CD14-positive monocyte (primary cell): ENCODE data around the gene COMMD1. TPM values are rescaled to one million over a fixed set of nuclear protein-coding genes. Genes with fewer than 3 reads are reported as not detected.

Source experiments
- DNase-seq, 3 donors: peaks; one replicate each; pipeline ENCODE4 v3.0.0-alpha.2; 2011 to 2022
- H2AFZ ChIP-seq: 2 replicates; pipeline ENCODE4 v1.6.0; 2012; ENCODE audit warnings: mild to moderate bottlenecking, low read depth, low read length, inconsistent platforms; ENCODE audit not compliant: insufficient read depth, poor library complexity, severe bottlenecking
- H3K27ac ChIP-seq, 2 donors: 1 replicate in 1 of 2; 2 replicates in 1 of 2; pipeline ENCODE4 v1.5.1; 2012 to 2013; ENCODE audit warnings: low read length in 2 of 2, control low read depth in 1 of 2, inconsistent platforms in 1 of 2, low read depth in 1 of 2, mild to moderate bottlenecking in 1 of 2
- H3K27me3 ChIP-seq, 2 donors: one replicate each; pipeline versions ENCODE4 v1.6.0 to v1.6.1; 2011 to 2013; ENCODE audit warnings: low read length in 2 of 2; ENCODE audit not compliant: control insufficient read depth in 2 of 2, insufficient read depth in 2 of 2
- H3K36me3 ChIP-seq, 2 donors: replicated peaks in 1 of 2; 1 replicate in 1 of 2; 2 replicates in 1 of 2; pipeline versions ENCODE4 v1.5.1 to v1.6.1; 2012 to 2013; ENCODE audit warnings: low read length in 2 of 2, control low read depth in 1 of 2, inconsistent platforms in 1 of 2, mild to moderate bottlenecking in 1 of 2; ENCODE audit not compliant: insufficient read depth in 2 of 2, control insufficient read depth in 1 of 2
- H3K4me1 ChIP-seq, 2 donors: 1 replicate in 1 of 2; 2 replicates in 1 of 2; pipeline versions ENCODE4 v1.5.1 to v1.6.1; 2012 to 2013; ENCODE audit warnings: low read length in 2 of 2, control low read depth in 1 of 2, inconsistent platforms in 1 of 2, mild to moderate bottlenecking in 1 of 2, moderate library complexity in 1 of 2; ENCODE audit not compliant: insufficient read depth in 2 of 2, control insufficient read depth in 1 of 2
- H3K4me2 ChIP-seq: replicated peaks from 2 replicates; pipeline ENCODE3; 2012; ENCODE audit warnings: low read length, moderate library complexity, mild to moderate bottlenecking; ENCODE audit not compliant: poor library complexity, severe bottlenecking; ENCODE audit errors: extremely low read depth
- H3K4me3 ChIP-seq, 3 experiments: fragments of 200-600 bp in 1 of 3; sonication (generic) in 1 of 3; replicated peaks in 1 of 3; 1 replicate in 2 of 3; 2 replicates in 1 of 3; pipeline ENCODE4 v1.5.1; 2011 to 2013; ENCODE audit warnings: low read length in 3 of 3, mild to moderate bottlenecking in 3 of 3, control low read depth in 2 of 3, low read depth in 2 of 3, inconsistent platforms in 1 of 3, moderate library complexity in 1 of 3
- H3K79me2 ChIP-seq: 2 replicates; pipeline ENCODE4 v1.6.0; 2012; ENCODE audit warnings: mild to moderate bottlenecking, control low read depth, inconsistent platforms, low read length, moderate library complexity; ENCODE audit not compliant: insufficient read depth
- H3K9ac ChIP-seq: 2 replicates; pipeline ENCODE4 v1.6.0; 2017; ENCODE audit warnings: low read length, mild to moderate bottlenecking; ENCODE audit not compliant: insufficient read depth, poor library complexity, severe bottlenecking
- H3K9me3 ChIP-seq, 2 donors: replicated peaks in 1 of 2; 1 replicate in 1 of 2; 2 replicates in 1 of 2; pipeline versions ENCODE4 v1.5.1 to v1.6.1; 2012 to 2013; ENCODE audit warnings: low read length in 2 of 2, control low read depth in 1 of 2; ENCODE audit not compliant: control insufficient read depth in 1 of 2, insufficient read depth in 1 of 2
- H4K20me1 ChIP-seq: 2 replicates; pipeline ENCODE4 v1.6.0; 2012; ENCODE audit warnings: mild to moderate bottlenecking, low read length, control low read depth, moderate library complexity; ENCODE audit not compliant: insufficient read depth
- H3K27ac Mint-ChIP-seq, 7 donors: one replicate each; pipeline ENCODE4 v1.8.0; 2020; ENCODE audit warnings: mild to moderate bottlenecking in 7 of 7, mixed read lengths in 7 of 7, moderate library complexity in 6 of 7, inconsistent platforms in 2 of 7
- H3K27me3 Mint-ChIP-seq, 3 donors: one replicate each; pipeline ENCODE4 v1.8.0; 2021 to 2022; ENCODE audit warnings: low read depth in 3 of 3, mild to moderate bottlenecking in 3 of 3, mixed read lengths in 3 of 3, moderate library complexity in 3 of 3, inconsistent platforms in 1 of 3
- H3K36me3 Mint-ChIP-seq, 2 donors: one replicate each; pipeline ENCODE4 v1.8.0; 2020; ENCODE audit warnings: mixed read lengths in 2 of 2, inconsistent platforms in 1 of 2, mild to moderate bottlenecking in 1 of 2
- H3K4me1 Mint-ChIP-seq: one replicate; pipeline ENCODE4 v1.8.0; 2020; ENCODE audit warnings: mild to moderate bottlenecking, mixed read lengths
- H3K4me3 Mint-ChIP-seq, 2 donors: one replicate each; pipeline ENCODE4 v1.8.0; 2020; ENCODE audit warnings: mild to moderate bottlenecking in 2 of 2, mixed read lengths in 2 of 2, moderate library complexity in 1 of 2
- H3K9me3 Mint-ChIP-seq, 7 donors: one replicate each; pipeline ENCODE4 v1.8.0; 2020 to 2022; ENCODE audit warnings: mixed read lengths in 7 of 7, mild to moderate bottlenecking in 6 of 7, moderate library complexity in 6 of 7, inconsistent platforms in 2 of 7
- CTCF ChIP-seq: fragments of 200-600 bp; IDR thresholded peaks from one replicate; pipeline ENCODE4 v1.8.0; 2022; ENCODE audit warnings: antibody characterized with exemption, mild to moderate bottlenecking
- WGBS: methylation state at CpG from one replicate; pipeline ENCODE4 v1.1.5; 2013; ENCODE audit warnings: missing lambda C conversion rate; ENCODE audit not compliant: insufficient coverage; 5-methylcytosine and 5-hydroxymethylcytosine counted together
- intact Hi-C, 2 donors: fragments of 100-400 bp; cut with micrococcal nuclease; formaldehyde crosslinking; loops; one replicate each; pipeline versions ENCODE4 v1.15.0 to v1.15.1; 2023
- polyA plus RNA-seq, 3 donors: library from polyadenylated mRNA; depleted of rRNA in 1 of 3; unstranded in 2 of 3; stranded (reverse) in 1 of 3; fragments of 300-500 nt in 2 of 3; fragments of >200 nt in 1 of 3; fragmentation: Illumina TruSeq in 2 of 3; gene quantifications; 1 replicate in 2 of 3; 2 replicates in 1 of 3; pipeline ENCODE4 v1.2.3, GENCODE V29; 2012 to 2021

The COMMD1 gene
- polyA plus RNA-seq, 3 donors, result 25.2 to 82.1 (median 70.7) TPM

GRCh38 chr2:62045017-62045543, 139.6 kb downstream of the COMMD1 start:
- Mint-ChIP-seq H3K4me1 (peaks cover 15% of the 10 kb centered on the region), H3K36me3 (peaks cover 11 to 16% of the 10 kb centered on the region in 2 donors), H3K27ac (no peak overlapping the region), H3K27me3 (no peaks in the 10 kb centered on the region), H3K9me3 (peaks cover 12 to 23% (median 21%) of the 10 kb centered on the region in 7 donors), H3K4me3 (no peak overlapping the region)
- H3K36me3 ChIP-seq, result no peaks in the 10 kb centered on the region
- peaks cover 11 to 13% of the 10 kb centered on the region in 2 donors for H3K9me3 ChIP-seq
- no peak for DNase-seq
- no peak overlapping the region for H3K4me2 ChIP-seq
- WGBS, result 88% methylated on average over 1 of the region's 3 CpGs
- H3K9ac ChIP-seq, result no peak overlapping the region
- intact Hi-C loops, result no loop called here
- no peak for TF ChIP-seq CTCF
- no peaks in the 10 kb centered on the region for H3K79me2 ChIP-seq
- no peaks in the 10 kb centered on the region for H4K20me1 ChIP-seq
- no peak overlapping the region for H3K4me3 ChIP-seq
- peaks cover 10 to 11% of the 10 kb centered on the region in 2 donors for H3K4me1 ChIP-seq
- no peak overlapping the region for H2AFZ ChIP-seq
- no peaks in the 10 kb centered on the region for H3K27me3 ChIP-seq
- no peak overlapping the region for H3K27ac ChIP-seq

GRCh38 chr2:62046141-62046540, 140.7 kb downstream of the COMMD1 start:
- Histone ChIP-seq H3K27ac (no peak overlapping the region), H3K4me3 (no peak overlapping the region), H2AFZ (no peak overlapping the region), H3K9ac (no peak overlapping the region), H3K9me3 (peaks cover 11 to 13% of the 10 kb centered on the region in 2 donors), H4K20me1 (no peaks in the 10 kb centered on the region), H3K27me3 (no peaks in the 10 kb centered on the region), H3K36me3 (no peaks in the 10 kb centered on the region), H3K4me2 (no peak overlapping the region), H3K79me2 (no peaks in the 10 kb centered on the region), H3K4me1 (peaks cover 3 to 5% of the 10 kb centered on the region in 2 donors)
- no CpG with 5 or more reads among the region's 1 CpG for WGBS
- Mint-ChIP-seq H3K27ac (no peak overlapping the region), H3K36me3 (peaks cover 11 to 16% of the 10 kb centered on the region in 2 donors), H3K9me3 (peaks cover 12 to 23% (median 21%) of the 10 kb centered on the region in 7 donors), H3K4me1 (peaks cover 8% of the 10 kb centered on the region), H3K4me3 (no peak overlapping the region), H3K27me3 (no peaks in the 10 kb centered on the region)
- intact Hi-C loops, result no loop called here
- DNase-seq, result no peak
- no peak for TF ChIP-seq CTCF
